ENCODE data around the gene MAP7D2. TPM values are rescaled to one million over a fixed set of nuclear protein-coding genes. Genes with fewer than 3 reads are reported as not detected.

MAP7D2 gene
- total RNA-seq, 2 experiments from 2014 or later, result 0.34 to 0.36 TPM

DNA sequence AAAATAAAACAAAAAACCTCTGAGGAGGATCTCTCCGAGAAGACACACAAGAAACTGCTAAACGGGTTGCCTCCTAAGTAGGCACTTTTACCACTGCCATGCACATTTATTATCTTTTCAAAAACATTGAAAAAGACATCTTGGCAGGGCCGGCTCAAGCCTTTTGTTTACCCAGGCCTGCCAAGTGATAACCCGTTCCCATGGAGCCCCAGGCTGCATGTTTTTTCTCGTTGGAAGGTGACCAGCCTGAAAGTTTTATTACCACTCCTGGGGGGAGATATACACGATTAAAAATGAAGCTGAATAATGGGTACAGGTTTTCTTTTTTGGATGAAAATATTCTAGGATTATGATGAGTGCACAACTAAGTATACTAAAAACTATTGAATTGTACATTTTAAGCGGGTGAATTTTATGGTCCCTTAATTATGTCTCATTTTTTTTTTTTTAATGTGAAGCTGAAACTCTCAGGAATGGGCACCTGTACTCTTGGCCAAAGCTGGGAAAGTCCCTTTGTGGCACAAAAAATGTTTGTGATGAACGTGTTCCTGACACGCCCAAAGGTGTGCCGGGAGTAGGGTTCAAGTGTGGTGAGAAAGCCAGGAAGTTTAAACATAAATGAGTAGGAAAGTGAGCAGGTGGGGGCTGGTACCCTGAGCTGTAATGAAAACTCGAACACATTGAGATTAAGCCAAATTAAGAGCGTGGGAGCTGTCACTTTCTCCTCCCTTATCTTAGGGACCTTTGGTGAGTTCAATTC lies 1.5 kb upstream of the MAP7D2 start:
- POLR2A ChIA-PET, result no interaction called here
- CTCF ChIA-PET, result no interaction called here

GRCh38 chrX:20116087-20116576 lies 575 bp downstream of the MAP7D2 start:
- ChIA-PET POLR2A (no interaction called here), CTCF (no interaction called here)

GRCh38 chrX:20112022-20112774 lies 4.5 kb downstream of the MAP7D2 start:
- ChIA-PET POLR2A (no interaction called here), CTCF (no interaction called here)

GRCh38 chrX:20111271-20111670 lies 5.4 kb downstream of the MAP7D2 start:
- ChIA-PET CTCF (no interaction called here), POLR2A (no interaction called here)

DNA sequence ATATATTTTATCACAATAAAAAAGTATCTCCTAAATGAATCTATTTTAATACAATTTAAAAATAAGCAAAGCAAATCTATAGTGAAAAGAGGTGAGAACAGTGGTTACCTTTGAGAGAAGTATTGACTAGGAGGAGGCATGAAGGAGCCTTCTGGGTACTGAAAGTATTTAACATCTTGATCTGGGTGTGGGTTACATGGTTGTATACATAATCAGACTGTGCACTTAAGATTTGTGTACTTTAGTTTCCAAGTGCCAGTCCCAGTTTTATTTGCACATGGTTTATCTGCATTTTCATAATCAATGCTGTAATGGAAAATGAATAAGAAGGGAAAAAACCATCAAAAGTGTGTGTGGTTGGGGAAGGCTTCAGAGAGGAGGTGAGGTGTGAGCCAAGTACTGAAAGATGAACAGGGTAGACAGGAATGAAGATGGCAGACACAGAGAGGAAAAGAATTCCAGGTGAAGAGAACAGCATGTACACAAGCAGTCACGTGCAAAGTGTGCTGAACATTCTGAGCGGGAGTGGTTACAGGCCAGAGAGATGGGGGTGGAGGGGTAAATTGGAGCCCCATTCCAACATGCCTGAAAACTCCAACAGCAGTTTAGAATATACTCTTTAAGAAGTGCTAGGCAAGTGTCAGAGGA lies 14.6 kb downstream of the MAP7D2 start:
- ChIA-PET CTCF (no interaction called here), POLR2A (no interaction called here)

GRCh38 chrX:20091499-20091898 lies 25.2 kb downstream of the MAP7D2 start:
- ChIA-PET CTCF (no interaction called here), POLR2A (no interaction called here)

DNA sequence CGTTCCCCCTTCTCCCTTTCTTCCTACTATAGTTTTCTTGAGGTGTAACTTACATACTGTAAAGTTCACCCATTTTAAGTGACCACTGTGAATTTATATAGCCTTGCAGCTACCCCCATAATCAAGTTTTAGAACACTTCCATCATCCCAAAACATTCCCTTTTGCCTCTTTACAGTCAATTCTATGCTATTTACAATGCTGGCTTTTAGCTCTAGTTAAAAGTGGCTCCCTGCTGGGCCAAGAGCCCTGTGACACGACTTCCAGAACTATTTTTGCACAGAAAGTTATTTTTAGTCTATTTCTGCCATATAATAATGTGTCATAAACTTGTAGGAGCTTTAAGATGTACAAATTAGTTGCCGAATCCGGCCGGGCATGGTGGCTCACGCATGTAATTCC lies 26.9 kb downstream of the MAP7D2 start:
- CTCF ChIA-PET, result no interaction called here

DNA sequence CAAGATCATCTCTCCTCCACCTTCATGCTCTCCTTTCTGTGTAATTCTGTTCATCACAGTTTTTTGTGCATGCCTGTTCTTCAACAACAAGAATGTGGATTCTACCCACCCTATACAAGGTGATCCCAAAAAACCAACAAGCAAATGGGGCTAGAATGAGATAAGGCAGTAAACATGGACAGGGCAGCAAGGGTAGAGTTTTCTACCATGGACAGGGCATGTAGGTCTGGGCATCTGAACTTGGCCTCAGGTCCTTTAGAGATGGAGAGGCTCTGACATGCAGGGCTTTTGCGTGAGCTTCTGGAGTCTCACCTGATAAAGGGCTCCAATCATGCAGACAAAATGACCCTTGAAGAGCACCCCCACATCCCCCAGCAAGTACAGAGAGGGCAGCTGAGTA lies 36.4 kb downstream of the MAP7D2 start:
- CTCF ChIA-PET, result no interaction called here
- POLR2A ChIA-PET, result no interaction called here

More for the DNA sequence above, 26.9 kb downstream of the MAP7D2 start:
- POLR2A ChIA-PET, result no interaction called here

GRCh38 chrX:20071511-20072079 lies 45.1 kb downstream of the MAP7D2 start:
- CTCF ChIA-PET, result no interaction called here
- POLR2A ChIA-PET, result no interaction called here

DNA sequence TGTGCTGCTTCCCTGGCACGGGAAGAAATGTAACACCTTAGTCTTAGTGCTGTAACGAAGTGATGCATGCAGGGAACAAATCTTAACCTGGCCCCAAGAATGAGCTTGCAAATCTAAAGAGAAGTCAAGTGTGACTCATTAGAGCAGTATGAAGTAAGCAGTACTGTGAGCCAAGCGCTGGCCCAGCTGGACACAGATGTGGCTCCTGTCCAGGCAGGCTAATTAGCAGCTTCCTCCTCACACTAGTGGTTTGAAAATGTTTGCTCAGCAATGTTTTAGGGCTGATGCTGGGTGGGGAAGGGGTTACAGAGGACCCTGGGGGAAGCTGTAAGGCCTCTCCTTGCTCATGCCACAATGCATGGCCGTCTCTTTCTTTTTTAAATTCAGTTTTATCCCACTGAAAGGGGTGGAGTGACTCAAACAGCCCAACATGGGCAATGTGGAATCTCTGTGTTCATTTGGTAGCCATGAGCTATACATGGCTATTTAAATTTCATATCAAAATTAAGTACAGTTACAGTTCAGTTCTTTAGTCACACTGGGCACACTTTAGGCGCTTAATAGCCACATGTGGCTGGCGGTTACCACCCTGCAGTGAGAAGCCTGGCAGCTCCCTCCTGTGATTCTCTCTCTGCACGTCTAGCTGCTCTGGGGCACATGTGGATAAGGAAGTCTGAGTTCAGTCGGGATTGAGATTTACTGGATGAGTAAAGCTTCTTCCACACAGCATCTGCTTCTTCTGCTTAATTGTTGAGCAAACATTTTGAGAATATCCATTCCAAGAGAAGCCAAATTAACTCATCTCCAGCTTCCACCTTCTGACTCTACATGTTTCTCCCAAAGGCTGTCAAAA lies 48.8 kb downstream of the MAP7D2 start:
- ChIA-PET CTCF (interaction anchor here (1.1 kb wide), 1 partner anchor 178 kb away, joined by 3 read pairs; no protein-coding TSS in a partner anchor), POLR2A (no interaction called here)

- CTCF ChIA-PET, result interaction anchor here (1.1 kb wide), 1 partner anchor 177 kb away, joined by 3 read pairs; no protein-coding TSS in a partner anchor
- POLR2A ChIA-PET, result no interaction called here
These were observed 49.6 kb downstream of the MAP7D2 start for GRCh38 chrX:20066968-20067708.

DNA sequence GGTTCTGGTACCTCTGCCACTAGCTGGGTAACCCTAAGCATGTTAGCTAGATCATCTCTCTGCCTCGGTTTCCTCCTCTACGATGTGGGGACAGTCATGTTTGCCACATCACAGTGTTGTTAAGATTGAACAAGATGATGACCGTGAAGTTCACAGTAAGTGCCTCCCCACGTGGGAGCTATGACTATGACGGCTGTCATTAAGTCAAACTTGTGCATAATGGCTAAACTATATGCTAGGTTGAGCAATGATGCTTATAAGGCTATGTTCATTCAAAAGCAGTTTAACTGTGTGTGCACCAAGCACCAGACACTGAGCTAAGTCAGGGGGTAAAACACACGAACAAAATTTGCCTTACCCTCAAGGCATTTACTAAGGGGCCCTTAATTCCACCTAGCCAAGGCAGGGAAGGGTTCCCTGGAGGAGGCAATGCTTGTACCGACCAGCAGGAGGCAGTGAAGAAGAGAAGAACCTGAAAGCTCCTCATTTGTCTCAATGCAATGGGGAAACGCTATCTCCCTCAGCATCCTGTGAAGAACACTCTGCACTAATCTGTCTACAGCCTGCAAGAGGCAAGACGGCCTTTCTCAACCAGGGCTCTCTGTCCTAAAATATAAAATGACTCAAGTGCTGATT lies 52.9 kb downstream of the MAP7D2 start:
- ChIA-PET POLR2A (no interaction called here), CTCF (no interaction called here)

DNA sequence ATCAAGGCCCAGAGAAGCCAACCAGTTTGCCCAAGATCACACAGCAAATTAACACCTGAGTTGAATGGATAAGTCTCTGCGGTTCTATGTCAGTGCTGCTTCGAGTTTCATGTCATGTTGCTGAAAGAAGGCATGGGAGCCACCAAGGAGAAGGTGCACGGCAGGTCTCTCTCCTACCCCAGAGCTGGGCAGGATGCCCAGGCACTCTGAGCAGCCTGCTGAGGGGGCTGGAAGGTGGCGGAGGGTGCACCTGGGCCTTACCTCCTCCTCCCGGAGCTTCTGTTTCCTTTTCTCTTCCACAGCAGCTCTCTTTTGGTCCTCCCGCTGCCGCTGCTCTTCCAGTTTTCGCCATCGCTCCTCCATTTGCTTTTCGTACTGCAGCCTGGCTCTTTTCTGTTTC lies 53.6 kb downstream of the MAP7D2 start:
- POLR2A ChIA-PET, result no interaction called here
- CTCF ChIA-PET, result no interaction called here

DNA sequence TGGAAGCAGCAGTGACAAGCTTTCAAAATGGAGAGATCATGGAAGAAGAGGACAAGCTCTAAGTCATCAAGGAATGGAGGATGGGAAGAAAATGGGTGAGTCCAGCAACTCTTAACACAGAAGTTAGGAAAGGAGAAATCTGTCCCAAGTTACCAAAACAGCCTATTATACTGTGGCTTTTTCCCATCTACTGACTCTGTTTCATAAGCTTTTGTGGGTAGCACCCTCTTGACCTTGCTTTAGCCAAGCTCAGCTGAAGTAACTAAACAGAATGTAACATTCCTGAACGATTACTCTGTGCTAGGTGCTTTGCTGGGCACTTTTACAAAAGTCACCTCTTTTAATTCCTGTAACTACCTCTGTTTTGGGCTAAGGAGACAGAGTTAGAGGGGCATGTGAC lies 54.9 kb downstream of the MAP7D2 start:
- ChIA-PET POLR2A (no interaction called here), CTCF (no interaction called here)

DNA sequence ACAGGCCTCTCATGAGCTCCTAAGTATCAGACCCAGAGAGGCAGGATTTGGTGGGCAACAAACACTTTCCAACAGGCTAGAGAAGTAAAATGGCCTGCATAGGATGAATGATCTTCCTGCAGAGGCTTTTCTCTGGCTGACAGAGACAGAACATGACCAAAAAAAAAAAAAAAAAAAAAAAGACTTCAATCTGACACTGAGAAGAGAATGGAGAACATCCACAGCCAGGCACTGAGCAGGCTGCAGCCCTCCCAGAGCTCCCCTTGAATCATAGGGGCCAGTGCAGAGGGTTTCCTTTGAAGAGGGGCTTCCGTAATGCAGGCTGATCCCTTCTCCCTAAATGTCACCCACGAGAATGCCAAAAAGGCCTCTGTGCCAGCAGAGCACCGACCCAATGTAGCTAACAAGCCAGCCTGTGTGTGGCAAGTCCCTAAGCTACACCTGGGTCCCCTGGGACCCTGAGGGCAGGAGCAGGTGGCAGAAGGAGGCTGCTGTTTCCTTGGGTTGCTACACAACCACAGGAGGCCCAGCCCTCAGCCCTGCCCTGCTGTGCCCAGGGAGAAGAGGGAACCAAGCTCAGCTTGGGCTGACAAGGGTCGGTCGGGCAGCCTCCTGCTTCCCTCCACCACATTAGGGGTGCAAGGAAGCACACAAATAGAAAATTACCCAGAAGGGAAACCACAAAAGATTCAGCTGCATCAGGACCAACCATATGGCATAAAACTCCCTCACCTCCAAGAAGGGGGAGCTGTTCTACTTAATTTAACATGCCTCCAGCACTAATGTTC lies 55.6 kb downstream of the MAP7D2 start:
- POLR2A ChIA-PET, result no interaction called here

DNA sequence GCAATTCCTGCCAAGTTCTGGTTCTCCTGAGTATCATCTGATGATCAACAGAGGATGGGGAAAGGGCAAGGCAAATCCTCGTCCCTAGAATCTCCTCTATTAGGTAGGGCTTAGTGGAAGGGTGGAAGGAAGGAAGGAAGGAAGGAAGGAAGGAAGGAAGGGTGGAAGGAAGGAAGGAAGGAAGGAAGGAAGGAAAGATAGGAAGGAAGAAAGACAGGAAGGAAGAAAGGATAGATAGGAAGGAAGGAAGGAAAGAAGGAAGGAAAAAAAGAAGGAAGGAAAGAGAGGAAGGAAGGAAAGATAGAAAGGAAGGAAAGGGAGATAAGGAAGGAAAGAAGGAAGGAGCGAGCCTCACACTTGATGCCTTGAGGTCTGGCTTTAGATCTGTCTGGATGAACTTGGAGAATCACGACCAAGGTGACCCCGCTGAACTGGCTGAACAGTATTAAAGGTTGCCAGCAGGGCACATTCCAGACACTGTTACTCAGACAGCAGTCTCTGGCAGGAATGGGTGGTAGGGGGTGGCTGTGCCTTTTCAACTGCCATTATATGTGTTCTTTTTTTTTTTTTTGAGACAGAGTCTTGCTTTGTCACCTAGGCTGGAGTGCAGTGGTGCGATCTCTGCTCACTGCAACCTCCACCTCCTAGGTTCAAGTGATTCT lies 57.1 kb downstream of the MAP7D2 start:
- ChIA-PET CTCF (no interaction called here), POLR2A (no interaction called here)

More for the DNA sequence above, 55.6 kb downstream of the MAP7D2 start:
- CTCF ChIA-PET, result interaction anchor here (0.7 kb wide), 1 partner anchor 107 kb away, joined by 6 read pairs; no protein-coding TSS in a partner anchor

GRCh38 chrX:20057479-20057878 lies 59.2 kb downstream of the MAP7D2 start:
- ChIA-PET POLR2A (no interaction called here), CTCF (no interaction called here)
